Neural progenitor cell (in vitro differentiated cells): ENCODE data around the gene CD300LB.

Experiments used
- EZH2 ChIP-seq: fragments of 200-600 bp; sonication (generic); IDR thresholded peaks from 2 replicates; pipeline ENCODE4 v1.6.1; 2017; ENCODE audit warnings: antibody characterized with exemption, mild to moderate bottlenecking, moderate library complexity
- TF ChIP-seq, protein P1 (sequence below): fragments of 200-600 bp; sonication (generic); IDR thresholded peaks from 2 replicates; pipeline ENCODE4 v1.5.1; 2017; ENCODE audit warnings: antibody characterized with exemption, mild to moderate bottlenecking

DNA sequence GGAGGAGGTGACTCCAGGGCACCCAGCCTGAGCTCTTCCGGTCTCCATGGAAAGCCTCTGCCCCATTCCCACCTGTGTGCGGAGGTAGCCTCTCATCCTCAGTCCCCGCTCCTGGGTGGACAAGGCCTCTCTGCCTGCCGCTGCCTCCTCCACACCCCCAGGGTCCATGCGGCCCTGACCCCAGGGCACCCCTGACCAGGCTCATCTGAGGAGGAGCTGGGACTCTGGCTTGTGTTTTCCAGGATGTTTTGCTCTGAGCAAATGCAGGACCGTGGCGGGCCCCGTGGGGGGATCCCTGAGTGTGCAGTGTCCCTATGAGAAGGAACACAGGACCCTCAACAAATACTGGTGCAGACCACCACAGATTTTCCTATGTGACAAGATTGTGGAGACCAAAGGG lies 58.0 kb downstream of the CD300LB start:
- TF ChIP-seq, protein P1, sequence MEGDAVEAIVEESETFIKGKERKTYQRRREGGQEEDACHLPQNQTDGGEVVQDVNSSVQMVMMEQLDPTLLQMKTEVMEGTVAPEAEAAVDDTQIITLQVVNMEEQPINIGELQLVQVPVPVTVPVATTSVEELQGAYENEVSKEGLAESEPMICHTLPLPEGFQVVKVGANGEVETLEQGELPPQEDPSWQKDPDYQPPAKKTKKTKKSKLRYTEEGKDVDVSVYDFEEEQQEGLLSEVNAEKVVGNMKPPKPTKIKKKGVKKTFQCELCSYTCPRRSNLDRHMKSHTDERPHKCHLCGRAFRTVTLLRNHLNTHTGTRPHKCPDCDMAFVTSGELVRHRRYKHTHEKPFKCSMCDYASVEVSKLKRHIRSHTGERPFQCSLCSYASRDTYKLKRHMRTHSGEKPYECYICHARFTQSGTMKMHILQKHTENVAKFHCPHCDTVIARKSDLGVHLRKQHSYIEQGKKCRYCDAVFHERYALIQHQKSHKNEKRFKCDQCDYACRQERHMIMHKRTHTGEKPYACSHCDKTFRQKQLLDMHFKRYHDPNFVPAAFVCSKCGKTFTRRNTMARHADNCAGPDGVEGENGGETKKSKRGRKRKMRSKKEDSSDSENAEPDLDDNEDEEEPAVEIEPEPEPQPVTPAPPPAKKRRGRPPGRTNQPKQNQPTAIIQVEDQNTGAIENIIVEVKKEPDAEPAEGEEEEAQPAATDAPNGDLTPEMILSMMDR = no peak
- no peak for TF ChIP-seq EZH2
